Fibroblast of skin of back (primary cell): ENCODE results near the gene CRYBB1. TPM values are rescaled to one million over a fixed set of nuclear protein-coding genes. Genes with fewer than 3 reads are reported as not detected.
A peak's percentile ranks its signal among the peaks of the same experiment; 100 is the strongest.

Source experiments
- DNase-seq: peaks from one replicate; pipeline ENCODE4 v3.0.0-alpha.2; 2013
- polyA plus RNA-seq, 2 experiments: library from polyadenylated mRNA; unstranded; fragments of 120-200 nt; gene quantifications; one replicate each; pipeline ENCODE4 v1.2.1, GENCODE V29; 2013; ENCODE audit not compliant: insufficient read length in 2 of 2

The CRYBB1 gene
- not detected for polyA plus RNA-seq (2013, experiment 1 of 2; ENCODE audit: insufficient read length)
- polyA plus RNA-seq (2013, experiment 2 of 2; ENCODE audit: insufficient read length) = not detected

- DNase-seq = no peak
Observed at GRCh38 chr22:26617271-26618199, at the start of gene CRYBB1. CRYBB1 (minus strand) TSS chr22:26618027; CDS start chr22:26616319, 1,708 bp downstream.

- DNase-seq = no peak
Observed at GRCh38 chr22:26667140-26667539, 49.3 kb upstream of the CRYBB1 start.

GRCh38 chr22:26665813-26666231, 48.0 kb upstream of the CRYBB1 start:
- DNase-seq = peak; percentile 66

- DNase-seq = no peak
Observed at GRCh38 chr22:26663374-26663923, 45.6 kb upstream of the CRYBB1 start.

- DNase-seq = no peak
Observed at GRCh38 chr22:26662160-26662559, 44.3 kb upstream of the CRYBB1 start.

- DNase-seq = no peak
Observed at GRCh38 chr22:26660961-26661578, 43.2 kb upstream of the CRYBB1 start.

- DNase-seq = no peak
Observed at GRCh38 chr22:26660356-26660755, 42.5 kb upstream of the CRYBB1 start.

GRCh38 chr22:26658671-26659478, 41.0 kb upstream of the CRYBB1 start:
- peak; percentile 90 for DNase-seq

GRCh38 chr22:26658161-26658560, 40.3 kb upstream of the CRYBB1 start:
- DNase-seq = no peak

GRCh38 chr22:26656891-26657851, 39.3 kb upstream of the CRYBB1 start, which contains the start of gene MIAT:
MIAT (plus strand) TSS chr22:26657588.
- no peak for DNase-seq

- DNase-seq = no peak
Observed at GRCh38 chr22:26651815-26652214, 34.0 kb upstream of the CRYBB1 start.

- DNase-seq = no peak
Observed at GRCh38 chr22:26650722-26651421, 33.0 kb upstream of the CRYBB1 start.

GRCh38 chr22:26648528-26649388, 30.9 kb upstream of the CRYBB1 start:
- no peak for DNase-seq

GRCh38 chr22:26648011-26648497, 30.2 kb upstream of the CRYBB1 start:
- DNase-seq = no peak

GRCh38 chr22:26646158-26646557, 28.3 kb upstream of the CRYBB1 start:
- peak; percentile 32 for DNase-seq

GRCh38 chr22:26643418-26644100, 25.7 kb upstream of the CRYBB1 start:
- no peak for DNase-seq

- DNase-seq = no peak
Observed at GRCh38 chr22:26642465-26643417, 24.9 kb upstream of the CRYBB1 start.
